ENCODE results near the gene ASPDH. TPM values are rescaled to one million over a fixed set of nuclear protein-coding genes. Genes with fewer than 3 reads are reported as not detected.

The ASPDH gene
- total RNA-seq, 2 experiments from 2014 or later, result not detected

DNA sequence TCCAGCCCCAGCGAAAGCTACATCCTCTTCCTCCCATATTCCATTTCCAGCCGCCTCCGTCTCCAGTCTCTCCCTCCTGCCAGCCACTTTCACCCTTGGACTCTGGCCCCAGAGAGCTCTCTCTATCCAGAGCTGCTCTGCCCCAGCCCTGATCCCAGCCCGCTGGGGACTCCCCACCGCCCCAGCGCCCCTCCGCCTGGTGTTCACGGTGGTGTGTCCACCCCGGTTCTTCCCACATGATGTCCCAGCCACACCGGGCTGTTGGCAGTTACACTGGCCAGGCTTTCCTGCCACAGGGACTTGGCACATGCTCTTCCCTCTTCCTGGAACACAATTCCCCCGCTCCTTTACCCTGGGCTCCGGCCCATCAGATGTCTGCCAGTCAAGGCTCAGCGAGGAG lies 48.7 kb downstream of the ASPDH start:
- DNase-seq (no peak), ATAC-seq (ENCODE audit: low read depth) (no peak)
- no peak overlapping the region for H3K4me3 Mint-ChIP-seq
- peaks cover 8% of the 10 kb centered on the region for H3K27me3 Mint-ChIP-seq
- POLR2A ChIA-PET, result interaction anchor here (1.3 kb wide), 1 partner anchor 46 kb away, joined by 4 read pairs; the partner anchor contains the start of gene JOSD2
- H3K27ac Mint-ChIP-seq, result no peak overlapping the region
- no peaks in the 10 kb centered on the region for H3K36me3 Mint-ChIP-seq
- peaks cover 9% of the 10 kb centered on the region for H3K4me1 Mint-ChIP-seq
- no peaks in the 10 kb centered on the region for H3K9me3 Mint-ChIP-seq

DNA sequence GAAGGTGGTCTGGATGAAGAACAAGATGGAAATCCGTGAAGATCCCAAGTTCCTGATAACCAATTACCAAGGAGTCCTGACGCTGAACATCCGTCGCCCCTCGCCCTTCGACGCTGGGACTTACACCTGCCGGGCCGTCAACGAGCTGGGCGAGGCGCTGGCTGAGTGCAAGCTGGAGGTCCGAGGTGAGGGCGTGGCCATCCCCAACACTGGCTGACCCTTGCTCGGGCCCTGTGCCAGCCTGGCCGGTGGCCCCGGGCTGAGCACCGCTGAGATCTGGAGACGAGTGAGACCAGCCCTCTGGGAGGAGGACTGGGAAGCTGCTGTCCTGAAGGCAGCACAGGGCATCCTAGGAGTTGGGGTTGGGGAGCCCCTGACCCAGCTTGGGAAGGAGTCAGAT lies 49.4 kb downstream of the ASPDH start:
- Mint-ChIP-seq H3K4me3 (no peak overlapping the region), H3K4me1 (peaks cover 11% of the 10 kb centered on the region), H3K9me3 (no peaks in the 10 kb centered on the region), H3K27ac (no peak overlapping the region), H3K27me3 (peaks cover 8% of the 10 kb centered on the region), H3K36me3 (no peaks in the 10 kb centered on the region)
- POLR2A ChIA-PET, result interaction anchor here (1.3 kb wide), 1 partner anchor 47 kb away, joined by 4 read pairs; the partner anchor contains the start of gene JOSD2
- ATAC-seq (ENCODE audit: low read depth) (no peak), DNase-seq (no peak)

DNA sequence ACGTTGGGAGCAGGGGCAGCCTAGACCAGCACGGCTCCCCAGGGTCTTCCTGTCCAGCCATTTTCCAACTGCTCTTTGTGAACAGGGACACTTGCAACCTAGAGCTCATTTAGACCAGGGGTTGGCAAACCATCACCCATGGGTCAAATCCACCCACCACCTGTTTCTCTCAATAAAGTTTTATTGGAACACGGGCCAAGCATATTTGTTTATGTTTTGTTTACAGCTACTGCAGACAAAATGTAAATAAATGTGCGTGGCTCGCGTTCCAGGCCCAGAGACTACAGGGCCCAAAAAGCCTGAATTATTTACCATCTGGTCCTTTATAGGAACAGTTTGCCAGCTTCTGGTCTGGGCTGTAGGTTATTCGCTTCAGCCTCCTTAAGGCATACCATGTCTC lies 50.7 kb downstream of the ASPDH start:
- ATAC-seq (ENCODE audit: low read depth), result no peak
- H3K27ac Mint-ChIP-seq, result no peak overlapping the region
- H3K36me3 Mint-ChIP-seq, result no peaks in the 10 kb centered on the region
- H3K9me3 Mint-ChIP-seq, result no peaks in the 10 kb centered on the region
- no peak for DNase-seq
- H3K4me3 Mint-ChIP-seq, result no peak overlapping the region
- POLR2A ChIA-PET, result interaction anchor here (2.9 kb wide), 1 partner anchor 106 kb away, joined by 10 read pairs; no protein-coding TSS in a partner anchor
- H3K27me3 Mint-ChIP-seq, result peaks cover 8% of the 10 kb centered on the region
- peaks cover 9% of the 10 kb centered on the region for H3K4me1 Mint-ChIP-seq

Other genes with a start within 250 kb of the ASPDH start
- gene KCNC3, start 184.5 kb downstream of the ASPDH start, total RNA-seq, result 1 to 10 TPM; 1.1 to 1.4 TPM
- 1 to 10 TPM; 4.8 to 5.4 TPM for gene NAPSA, start 148.3 kb downstream of the ASPDH start, total RNA-seq
- 10 to 100 TPM; 81.6 to 82.8 TPM for gene NR1H2, start 137.5 kb downstream of the ASPDH start, total RNA-seq
- 100 to 1,000 TPM; 131 to 143 TPM for gene POLD1, start 129.6 kb downstream of the ASPDH start, total RNA-seq
- under 1 TPM in 1 of 2 experiments, not detected in 1; 0.42 TPM for gene SPIB, start 95.0 kb downstream of the ASPDH start, total RNA-seq
- gene MYBPC2, start 81.0 kb downstream of the ASPDH start, total RNA-seq, result under 1 TPM in 1 of 2 experiments, not detected in 1; 0.14 TPM
- 10 to 100 TPM; 56.0 to 60.7 TPM for gene EMC10, start 37.4 kb downstream of the ASPDH start, total RNA-seq
- gene GARIN5A, start 37.1 kb downstream of the ASPDH start, total RNA-seq, result under 1 TPM; 0.50 to 0.57 TPM
- gene JOSD2, start 2.7 kb downstream of the ASPDH start, total RNA-seq, result 10 to 100 TPM; 31.5 to 37.3 TPM
- not detected for gene LRRC4B, start 54.5 kb upstream of the ASPDH start, total RNA-seq
- gene SYT3, start 126.0 kb upstream of the ASPDH start, total RNA-seq, result under 1 TPM; 0.17 TPM
- 1 to 10 TPM in 1 of 2 experiments, under 1 TPM in 1; 0.75 to 2.0 TPM for gene C19orf81, start 135.5 kb upstream of the ASPDH start, total RNA-seq
- not detected for gene SHANK1, start 205.9 kb upstream of the ASPDH start, total RNA-seq
- 1 to 10 TPM; 2.4 to 2.7 TPM for gene CLEC11A, start 209.5 kb upstream of the ASPDH start, total RNA-seq